Activated CD8-positive, alpha-beta T cell treated with anti-CD3 and anti-CD28 coated beads for 36 hours (primary cell): ENCODE data around the gene KCNC3. TPM values are rescaled to one million over a fixed set of nuclear protein-coding genes. Genes with fewer than 3 reads are reported as not detected.

ENCODE experiments used
- ATAC-seq: fragments of 200-7000 bp; cut with Tn5 transposase; one replicate; pipeline ENCODE4 v1.10.0; 2021; ENCODE audit warnings: mild to moderate bottlenecking, moderate library complexity
- CTCF ChIA-PET: fragments of 350-600 bp; sonication (Branson Sonifier 250); formaldehyde crosslinking; loops from one replicate; lab custom pipeline; 2021; ENCODE audit warnings: antibody characterized with exemption; lab: Charles Lee
- POLR2A ChIA-PET: fragments of 350-600 bp; sonication (Branson Sonifier 250); formaldehyde crosslinking; loops from one replicate; lab custom pipeline; 2021; ENCODE audit warnings: antibody characterized with exemption; lab: Charles Lee
- DNase-seq: peaks from one replicate; pipeline ENCODE4 v3.0.0-alpha.2; 2020
- H3K27ac Mint-ChIP-seq: one replicate; pipeline ENCODE4 v1.8.0; 2021; ENCODE audit warnings: mild to moderate bottlenecking, mixed read lengths
- H3K27me3 Mint-ChIP-seq: one replicate; pipeline ENCODE4 v1.8.0; 2021; ENCODE audit warnings: mixed read lengths
- H3K36me3 Mint-ChIP-seq: one replicate; pipeline ENCODE4 v1.8.0; 2021; ENCODE audit warnings: low read depth, mixed read lengths
- H3K4me1 Mint-ChIP-seq: one replicate; pipeline ENCODE4 v1.8.0; 2021; ENCODE audit warnings: low read depth, mixed read lengths
- H3K4me3 Mint-ChIP-seq: one replicate; pipeline ENCODE4 v1.8.0; 2021; ENCODE audit warnings: mild to moderate bottlenecking, moderate library complexity, mixed read lengths
- H3K9me3 Mint-ChIP-seq: one replicate; pipeline ENCODE4 v1.8.0; 2021; ENCODE audit warnings: mixed read lengths
- CTCF ChIP-seq: fragments of 200-600 bp; IDR thresholded peaks from one replicate; pipeline ENCODE4 v1.8.0; 2022; ENCODE audit warnings: antibody characterized with exemption, mild to moderate bottlenecking
- intact Hi-C: fragments of 100-400 bp; cut with micrococcal nuclease; formaldehyde crosslinking; loops from one replicate; pipeline ENCODE4 v1.10.0; 2022
- total RNA-seq, 2 experiments: library from RNA; stranded (reverse); gene quantifications; one replicate each; pipeline ENCODE4 v1.2.3, GENCODE V29; 2021

The KCNC3 gene
- total RNA-seq, 2 experiments from 2014 or later = 0.77 to 0.81 TPM

GRCh38 chr19:50273821-50274220, 55.4 kb downstream of the KCNC3 start:
- ATAC-seq (no peak), DNase-seq (no peak)
- peaks cover 6% of the 10 kb centered on the region for H3K27me3 Mint-ChIP-seq
- no peaks in the 10 kb centered on the region for H3K4me1 Mint-ChIP-seq
- no peaks in the 10 kb centered on the region for H3K36me3 Mint-ChIP-seq
- no peak overlapping the region for H3K27ac Mint-ChIP-seq
- ChIA-PET POLR2A (no interaction called here), CTCF (interaction anchor here (1.1 kb wide), 1 partner anchor 27 kb away, joined by 3 read pairs; no protein-coding TSS in a partner anchor)
- TF ChIP-seq CTCF = no peak
- H3K9me3 Mint-ChIP-seq = no peaks in the 10 kb centered on the region
- intact Hi-C loops = no loop called here
- no peak overlapping the region for H3K4me3 Mint-ChIP-seq

GRCh38 chr19:50272263-50272897, 56.8 kb downstream of the KCNC3 start:
- DNase-seq (no peak), ATAC-seq (no peak)
- Mint-ChIP-seq H3K9me3 (no peaks in the 10 kb centered on the region), H3K27me3 (peaks cover 11% of the 10 kb centered on the region), H3K36me3 (no peaks in the 10 kb centered on the region), H3K4me3 (no peak overlapping the region), H3K27ac (no peak overlapping the region), H3K4me1 (no peaks in the 10 kb centered on the region)
- no peak for TF ChIP-seq CTCF
- POLR2A ChIA-PET = no interaction called here
- CTCF ChIA-PET = interaction anchor here (1.1 kb wide), 1 partner anchor 29 kb away, joined by 3 read pairs; no protein-coding TSS in a partner anchor
- intact Hi-C loops = no loop called here

GRCh38 chr19:50269653-50270052, 59.5 kb downstream of the KCNC3 start:
- H3K4me1 Mint-ChIP-seq = no peaks in the 10 kb centered on the region
- TF ChIP-seq CTCF = no peak
- H3K9me3 Mint-ChIP-seq = no peaks in the 10 kb centered on the region
- H3K27ac Mint-ChIP-seq = no peak overlapping the region
- no peaks in the 10 kb centered on the region for H3K36me3 Mint-ChIP-seq
- CTCF ChIA-PET = interaction anchor here (1.5 kb wide), 1 partner anchor 11 kb away, joined by 6 read pairs; no protein-coding TSS in a partner anchor
- intact Hi-C loops = no loop called here
- DNase-seq (no peak), ATAC-seq (no peak)
- no peak overlapping the region for H3K4me3 Mint-ChIP-seq
- POLR2A ChIA-PET = no interaction called here
- H3K27me3 Mint-ChIP-seq = peaks cover 13% of the 10 kb centered on the region

GRCh38 chr19:50268501-50268900, 60.7 kb downstream of the KCNC3 start:
- no peak overlapping the region for H3K27ac Mint-ChIP-seq
- intact Hi-C loops = no loop called here
- ChIA-PET POLR2A (no interaction called here), CTCF (interaction anchor here (0.9 to 1.5 kb wide), 2 partner anchors 10 to 16 kb away, joined by 3 to 6 read pairs; no protein-coding TSS in a partner anchor)
- no peak for TF ChIP-seq CTCF
- H3K36me3 Mint-ChIP-seq = no peaks in the 10 kb centered on the region
- H3K9me3 Mint-ChIP-seq = no peaks in the 10 kb centered on the region
- peaks cover 13% of the 10 kb centered on the region for H3K27me3 Mint-ChIP-seq
- no peaks in the 10 kb centered on the region for H3K4me1 Mint-ChIP-seq
- no peak for DNase-seq
- ATAC-seq = no peak
- H3K4me3 Mint-ChIP-seq = no peak overlapping the region

- Mint-ChIP-seq H3K27ac (no peak overlapping the region), H3K4me3 (no peak overlapping the region), H3K36me3 (no peaks in the 10 kb centered on the region), H3K27me3 (peaks cover 13% of the 10 kb centered on the region), H3K9me3 (no peaks in the 10 kb centered on the region), H3K4me1 (no peaks in the 10 kb centered on the region)
- TF ChIP-seq CTCF = no peak
- intact Hi-C loops = no loop called here
- no peak for DNase-seq
- no peak for ATAC-seq
- ChIA-PET POLR2A (no interaction called here), CTCF (interaction anchor here (0.9 to 1.5 kb wide), 2 partner anchors 9 to 16 kb away, joined by 3 to 6 read pairs; no protein-coding TSS in a partner anchor)
These were observed 61.1 kb downstream of the KCNC3 start for GRCh38 chr19:50268041-50268440.
